ENCODE results near the gene TTF1.

The TTF1 gene

DNA sequence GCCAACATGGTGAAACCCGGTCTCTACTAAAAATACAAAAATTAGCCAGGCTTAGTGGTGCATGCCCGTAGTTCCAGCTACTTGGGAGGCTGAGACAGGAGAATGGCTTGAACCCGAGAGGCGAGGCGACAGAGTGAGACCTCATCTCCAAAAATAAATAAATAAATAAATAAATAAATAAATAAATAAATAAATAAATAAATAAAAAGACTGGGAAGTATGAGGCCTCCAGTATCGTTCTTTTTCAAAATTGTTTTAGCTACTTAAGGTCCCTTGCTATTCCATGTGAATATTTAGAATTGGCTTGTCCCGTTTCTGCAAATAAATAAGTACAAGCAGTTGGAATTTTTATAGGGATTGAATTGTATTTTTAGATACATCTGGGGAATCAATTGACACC is 48.9 kb downstream of the TTF1 start:
- no peak for DNase-seq

DNA sequence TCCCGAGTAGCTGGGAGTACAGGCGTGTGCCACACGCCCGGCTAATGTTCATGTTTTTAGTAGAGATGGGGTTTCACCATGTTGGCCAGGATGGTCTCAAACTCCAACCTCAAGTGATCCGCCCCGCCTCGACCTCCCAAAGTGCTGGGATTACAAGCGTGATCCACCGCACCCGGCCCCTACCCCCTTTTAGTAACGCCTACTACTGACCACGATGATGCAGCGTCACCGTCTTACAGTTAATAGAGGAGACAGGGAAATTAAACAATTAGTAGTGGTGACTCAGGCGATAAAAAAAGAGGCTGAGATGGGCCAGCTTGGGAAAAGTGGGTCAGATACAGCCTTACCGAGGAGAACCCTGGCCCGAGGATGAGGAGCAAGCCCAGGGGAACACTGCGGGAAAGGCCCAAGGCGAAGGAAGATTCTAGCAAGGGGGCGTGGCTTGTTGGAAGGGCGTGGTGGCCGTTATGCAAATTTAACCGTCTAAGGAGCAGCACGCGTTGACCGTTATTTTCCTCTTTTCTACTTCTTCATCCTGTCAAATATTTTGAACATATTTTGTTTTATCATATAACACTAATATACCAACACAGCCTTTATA is 50.2 kb downstream of the TTF1 start:
- DNase-seq, result no peak

DNA sequence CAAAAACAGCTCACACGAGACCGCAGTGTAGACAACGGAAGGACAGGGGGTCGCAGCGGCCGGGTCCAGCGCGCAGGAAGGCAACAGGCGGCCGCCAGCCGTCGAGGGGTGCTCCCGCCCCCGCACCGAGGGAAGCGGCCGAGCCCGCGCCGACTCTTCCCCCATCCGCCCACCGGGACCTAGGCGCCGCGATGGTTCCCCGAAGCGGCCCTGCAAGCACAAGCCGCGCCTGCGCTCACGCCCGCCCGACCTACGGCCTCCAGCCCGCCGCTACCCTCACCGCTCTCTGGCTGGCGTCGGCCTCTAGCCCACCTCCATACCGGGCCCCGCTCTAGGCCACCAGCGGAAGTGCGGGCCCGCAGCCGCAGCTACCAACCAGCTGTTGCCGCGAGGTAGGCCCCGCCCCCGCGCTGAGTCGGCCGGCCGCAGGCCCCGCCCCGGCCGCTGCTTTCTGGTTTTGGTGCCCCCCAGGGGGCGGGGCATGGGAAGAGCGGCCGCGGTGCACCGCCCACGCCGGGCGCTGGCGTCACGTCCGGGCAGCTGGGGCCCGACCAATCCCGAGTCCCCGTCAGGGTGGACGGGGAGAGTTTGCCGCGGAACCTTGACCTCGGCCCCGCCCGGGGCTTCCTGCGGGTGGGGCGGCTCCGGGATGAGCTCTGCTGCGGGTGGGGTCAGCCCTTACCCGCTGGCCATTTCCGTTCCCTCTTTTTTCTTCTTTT is 51.8 kb downstream of the TTF1 start, which contains the start of gene SETX:
Gene SETX (minus strand): TSS at position 350 of the 719 bp plus-strand sequence. CDS start 5,558 bp downstream, outside the sequence.
- DNase-seq, result peak; percentile 80

DNA sequence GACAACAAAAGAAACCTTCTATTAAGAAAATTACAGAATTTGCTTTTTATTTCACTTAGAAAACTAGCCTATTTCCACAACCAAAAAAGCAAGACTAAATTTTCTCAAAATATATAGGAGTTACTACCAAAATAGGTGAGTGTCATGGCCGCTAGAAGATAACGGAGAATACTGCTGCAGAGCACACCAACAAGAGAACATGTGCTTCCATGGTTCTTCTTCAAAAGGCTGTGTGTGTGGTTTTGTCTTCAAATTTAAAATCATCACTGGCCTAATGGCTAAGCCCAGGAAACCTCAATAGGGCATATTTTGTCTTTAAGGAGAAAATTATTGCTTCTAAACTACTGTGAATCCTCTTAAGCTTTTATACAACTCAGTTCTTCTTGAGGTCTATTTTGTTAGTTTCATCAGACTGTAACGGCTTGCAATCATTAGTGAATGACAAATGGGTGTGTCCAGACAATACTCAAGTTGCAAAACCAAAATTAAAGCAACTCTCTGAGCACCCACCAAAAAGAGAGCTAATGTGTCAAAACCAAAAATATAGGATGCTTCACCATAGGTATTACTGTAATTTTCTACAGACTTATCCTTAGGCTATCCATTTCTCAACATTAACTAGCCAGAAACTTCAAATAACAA is 55.1 kb downstream of the TTF1 start:
- no peak for DNase-seq

DNA sequence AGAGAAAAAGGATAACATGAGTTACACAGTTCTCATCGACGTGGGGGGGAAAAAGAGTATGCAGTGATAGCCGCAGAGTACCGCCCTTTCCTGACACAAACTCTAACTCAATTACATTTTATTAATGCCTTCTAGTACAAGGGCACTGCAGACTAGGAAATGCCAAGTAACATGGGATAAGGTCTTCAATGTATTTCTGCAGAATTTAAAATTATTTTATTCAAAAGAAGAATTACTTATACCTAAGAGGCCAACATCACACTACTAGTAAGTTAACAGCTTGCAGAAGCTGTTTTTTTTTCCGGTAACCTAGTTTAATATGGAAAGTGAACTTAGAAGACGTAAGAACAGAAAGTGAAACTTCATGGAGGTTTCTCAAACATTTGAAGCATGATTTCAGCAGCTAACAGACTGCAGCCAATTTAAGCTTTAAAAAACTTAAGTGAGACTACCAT is 55.8 kb downstream of the TTF1 start:
- DNase-seq, result no peak

DNA sequence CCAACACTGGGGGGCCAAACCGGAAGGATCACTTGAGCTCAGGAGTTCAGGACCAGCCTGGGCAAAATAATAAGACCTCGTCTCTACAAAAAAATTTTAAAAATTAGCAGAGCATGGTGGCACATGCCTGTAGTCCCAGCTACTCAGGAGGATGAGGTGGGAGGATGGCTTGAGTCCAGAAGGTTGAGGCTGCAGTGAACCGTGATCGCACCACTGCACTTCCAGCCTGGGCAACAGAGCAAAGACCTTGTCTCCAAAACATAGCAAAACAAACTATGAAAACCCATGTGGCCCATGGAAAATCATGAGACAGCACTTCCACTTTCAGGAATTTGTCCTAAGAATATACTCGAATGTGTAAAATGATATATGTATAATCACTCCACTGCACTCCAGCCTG is 58.0 kb downstream of the TTF1 start:
- DNase-seq, result no peak

DNA sequence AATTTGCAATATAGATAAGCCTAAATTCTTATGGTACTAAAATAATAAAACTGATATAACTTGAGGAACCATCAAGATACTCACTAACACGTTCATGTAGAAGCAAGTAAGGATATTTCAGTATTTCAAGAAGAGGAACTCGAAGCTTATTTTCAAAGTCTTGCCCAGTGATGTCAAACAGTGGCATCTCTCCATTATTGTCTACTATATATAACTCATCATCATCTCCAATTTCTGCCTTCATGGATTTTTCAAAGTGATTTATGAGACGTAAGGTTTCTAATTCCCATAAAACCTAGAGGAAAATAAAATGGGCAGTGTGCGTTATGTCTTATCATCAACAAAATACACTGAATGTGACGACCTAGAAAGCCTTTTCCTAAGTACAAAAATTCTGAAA is 60.5 kb downstream of the TTF1 start:
- no peak for DNase-seq

DNA sequence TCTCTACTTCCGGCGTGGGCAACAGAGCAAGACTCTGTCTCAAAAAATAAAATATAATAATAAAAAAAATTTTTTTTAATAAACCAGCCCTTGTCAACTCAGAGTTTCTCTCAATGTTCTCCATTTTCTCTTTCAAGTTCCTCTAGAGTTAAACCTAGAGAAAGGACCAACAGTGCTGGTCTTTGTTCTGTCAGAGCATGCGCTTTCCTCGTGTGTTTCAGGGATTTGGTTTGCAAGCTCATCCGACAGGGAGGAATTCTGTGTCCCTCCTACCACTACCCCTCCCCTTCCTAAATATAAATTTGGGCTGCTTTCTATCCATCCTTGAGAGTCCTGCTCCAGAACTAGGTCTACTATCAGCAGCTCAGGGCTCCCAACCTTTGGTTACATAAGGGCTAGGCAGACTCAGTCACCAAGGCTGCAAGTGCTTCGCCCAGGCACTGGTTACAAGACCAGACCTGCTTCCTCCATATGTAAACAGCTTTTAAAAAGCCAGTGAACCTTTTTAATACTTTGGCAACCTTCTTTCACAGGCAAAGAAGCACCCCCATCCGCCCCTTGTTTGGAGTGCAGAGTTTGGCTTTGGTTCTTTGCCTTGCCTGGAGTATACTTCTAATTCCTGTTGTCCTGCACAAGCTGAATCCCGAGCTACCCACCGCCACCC is 65.3 kb downstream of the TTF1 start:
- no peak for DNase-seq

DNA sequence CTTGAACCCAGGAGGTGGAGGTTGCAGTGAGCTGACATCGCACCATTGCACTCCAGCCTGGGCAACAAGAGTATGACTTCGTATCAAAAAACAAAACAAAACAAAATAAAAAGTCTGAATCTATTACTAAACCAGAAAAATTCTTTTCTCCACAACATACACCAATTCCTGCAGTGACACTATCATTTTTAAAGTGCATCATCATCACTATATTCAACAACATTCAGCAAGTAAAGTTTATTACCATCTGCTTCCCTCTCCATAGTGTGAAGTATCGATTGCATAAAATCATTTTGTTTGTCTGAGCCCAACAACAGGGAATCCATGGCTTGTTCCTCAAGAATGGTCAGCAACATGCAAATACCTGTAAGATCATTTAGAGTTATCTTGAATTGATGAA is 72.3 kb downstream of the TTF1 start:
- DNase-seq, result no peak

DNA sequence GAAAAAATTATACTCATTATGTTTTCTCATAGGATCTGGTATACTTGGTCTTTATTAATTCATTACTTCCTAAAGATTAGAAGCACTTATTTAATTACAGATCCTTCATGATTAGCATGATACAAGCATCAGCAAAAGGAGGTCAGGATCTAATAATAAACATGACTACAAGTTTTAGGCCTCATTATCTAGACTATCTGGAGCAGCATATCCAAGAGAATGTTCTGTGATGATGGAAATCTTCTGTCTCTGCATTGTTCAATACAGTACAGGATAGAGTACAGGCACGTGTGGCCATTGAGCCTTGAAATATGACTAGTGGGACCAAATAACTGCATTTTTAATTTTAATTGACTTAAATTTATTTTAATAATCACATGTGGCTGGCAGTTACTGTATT is 73.1 kb downstream of the TTF1 start:
- DNase-seq, result no peak

DNA sequence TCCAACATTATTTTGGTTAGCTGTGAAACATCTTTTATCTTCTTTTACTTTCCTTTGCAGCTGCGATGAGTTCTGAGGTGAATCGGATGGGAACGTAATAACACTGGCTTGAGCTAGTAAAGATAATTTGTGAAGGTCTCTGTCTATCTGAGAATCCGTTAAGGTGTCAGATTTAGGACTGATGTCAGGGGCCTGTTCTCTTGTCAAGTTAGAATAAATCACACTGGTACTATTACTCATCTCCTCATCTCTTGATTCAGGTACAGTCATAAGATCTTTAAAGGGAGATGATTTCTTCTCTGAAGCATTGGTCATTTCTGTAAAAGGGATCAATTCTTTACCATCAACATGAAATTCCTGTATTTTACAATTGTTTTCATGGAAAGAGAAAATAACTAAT is 78.1 kb downstream of the TTF1 start:
- DNase-seq, result no peak

DNA sequence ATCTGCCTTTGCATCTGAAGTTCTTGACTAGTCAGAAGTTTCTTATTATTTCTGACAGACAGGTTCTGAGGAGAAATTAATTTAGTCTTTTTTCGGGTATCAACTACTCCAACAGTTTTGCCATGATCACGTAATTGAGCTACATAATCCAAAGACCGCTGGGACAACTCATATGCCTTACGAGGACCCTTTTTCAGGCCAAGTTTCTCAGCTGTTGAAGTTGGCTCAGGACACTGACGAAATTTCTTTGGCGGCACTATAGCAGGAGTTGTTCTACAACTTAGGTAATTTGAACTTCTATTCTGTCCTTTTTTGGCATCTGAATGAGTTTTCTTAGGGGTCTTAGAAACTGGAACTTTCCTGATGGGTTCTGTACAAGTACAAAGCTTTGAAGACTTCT is 79.1 kb downstream of the TTF1 start:
- no peak for DNase-seq
